GM12878 (cell line): ENCODE measurements around the gene BEST3. TPM values are rescaled to one million over a fixed set of nuclear protein-coding genes. Genes with fewer than 3 reads are reported as not detected.

Source experiments
- ATAC-seq: fragments of 200-7000 bp; cut with Tn5 transposase; 3 replicates; pipeline ENCODE4 v1.9.1; 2020; ENCODE audit warnings: mild to moderate bottlenecking, moderate library complexity
- BruUV-seq: library from RNA; stranded (reverse); fragments of 400-500 nt; replicated peaks from 2 replicates; lab custom pipeline; 2021; lab: Mats Ljungman, UMichigan
- CTCF ChIA-PET: fragments of 300-600 bp; sonication (Branson Sonifier 250); formaldehyde crosslinking; extraction: SDS; loops from one replicate; lab custom pipeline; 2021; ENCODE audit warnings: inconsistent platforms; lab: Yijun Ruan, JAX
- POLR2A ChIA-PET: fragments of 350-600 bp; formaldehyde crosslinking; extraction: SDS; loops from one replicate; lab custom pipeline; 2021; ENCODE audit warnings: inconsistent platforms; lab: Charles Lee
- RAD21 ChIA-PET: fragments of 300-600 bp; sonication (Branson Sonifier 250); formaldehyde crosslinking; loops from one replicate; lab custom pipeline; 2023; ENCODE audit warnings: antibody characterized with exemption; ENCODE audit not compliant: unreplicated experiment; lab: Charles Lee
- SMC1A ChIA-PET: fragments of 300-600 bp; sonication (Branson Sonifier 250); formaldehyde crosslinking; loops from one replicate; lab custom pipeline; 2023; ENCODE audit not compliant: unreplicated experiment, uncharacterized antibody; lab: Charles Lee
- DNase-seq: peaks from one replicate; pipeline ENCODE4 v3.0.0-alpha.2; 2011; ENCODE audit warnings: low read depth, low spot score
- FAIRE-seq: peaks from 3 replicates; lab custom pipeline; 2011; peaks lifted over from hg19 to GRCh38; lab: Jason Lieb, UNC
- H2AFZ ChIP-seq: 2 replicates; pipeline ENCODE4 v1.6.0; 2011; ENCODE audit warnings: low read depth, low read length, control low read depth; ENCODE audit not compliant: control insufficient read depth
- H3K27ac ChIP-seq: 2 replicates; pipeline ENCODE4 v1.5.1; 2011; ENCODE audit warnings: control low read depth; ENCODE audit not compliant: control insufficient read depth, insufficient read depth
- H3K27me3 ChIP-seq, 2 experiments: replicated peaks in 1 of 2; 2 replicates each; pipeline versions ENCODE4 v1.6.0 to v1.6.1; 2011; ENCODE audit warnings: low read length in 1 of 2; ENCODE audit not compliant: control insufficient read depth in 2 of 2, insufficient read depth in 2 of 2
- H3K36me3 ChIP-seq, 2 experiments: 2 replicates each; pipeline ENCODE4 v1.5.1; 2011; ENCODE audit warnings: low read length in 1 of 2; ENCODE audit not compliant: control insufficient read depth in 2 of 2, insufficient read depth in 2 of 2
- H3K4me1 ChIP-seq: 2 replicates; pipeline ENCODE4 v1.6.1; 2011; ENCODE audit warnings: mild to moderate bottlenecking, low read length, moderate library complexity, mixed read lengths; ENCODE audit not compliant: control insufficient read depth, insufficient read depth
- H3K4me2 ChIP-seq: 2 replicates; pipeline ENCODE4 v1.6.0; 2011; ENCODE audit warnings: control low read depth; ENCODE audit not compliant: control insufficient read depth, insufficient read depth
- H3K4me3 ChIP-seq: fragments of 200-600 bp; sonication (generic); 2 replicates; pipeline ENCODE4 v1.5.1; 2016
- H3K79me2 ChIP-seq: 2 replicates; pipeline ENCODE4 v1.6.0; 2011; ENCODE audit warnings: low read length; ENCODE audit not compliant: control insufficient read depth, insufficient read depth
- H3K9ac ChIP-seq: 2 replicates; pipeline ENCODE4 v1.8.0; 2011; ENCODE audit warnings: low read length, control low read depth, mixed read lengths; ENCODE audit not compliant: control insufficient read depth, insufficient read depth
- H3K9me3 ChIP-seq: replicated peaks from 3 replicates; pipeline ENCODE4 v1.5.1; 2011; ENCODE audit warnings: mild to moderate bottlenecking, low read length; ENCODE audit not compliant: control insufficient read depth, insufficient read depth
- H4K20me1 ChIP-seq: 2 replicates; pipeline ENCODE4 v1.6.0; 2011; ENCODE audit not compliant: control insufficient read depth, insufficient read depth
- CTCF ChIP-seq, 3 experiments: IDR thresholded peaks in 2 of 3; conservative IDR thresholded peaks in 1 of 3; 2 replicates each; pipeline ENCODE4 v1.5.1; 2011; ENCODE audit warnings: low read depth in 3 of 3, low read length in 3 of 3, mild to moderate bottlenecking in 3 of 3, control low read depth in 2 of 3, moderate library complexity in 2 of 3, inconsistent platforms in 1 of 3, mixed read lengths in 1 of 3; ENCODE audit not compliant: control insufficient read depth in 2 of 3, insufficient read depth in 1 of 3; ENCODE audit errors: extremely low read depth in 1 of 3
- PBX3 ChIP-seq: IDR thresholded peaks from 2 replicates; pipeline ENCODE4 v1.6.1; 2011; ENCODE audit warnings: mild to moderate bottlenecking, low read depth, low read length, moderate library complexity; ENCODE audit not compliant: insufficient replicate concordance
- WGBS: methylation state at CpG from one replicate; pipeline ENCODE4 v1.1.6; 2016; ENCODE audit warnings: low lambda C conversion rate; ENCODE audit not compliant: insufficient replicate concordance, insufficient coverage; ENCODE audit errors: missing lambda C conversion rate; 5-methylcytosine and 5-hydroxymethylcytosine counted together
- in situ Hi-C: fragments of 300-500 bp; cut with MboI; formaldehyde crosslinking; loops from 9 replicates; pipeline ENCODE4 v1.14.3; 2018; ENCODE audit warnings: mixed read lengths
- intact Hi-C: fragments of 100-400 bp; cut with micrococcal nuclease; formaldehyde crosslinking; loops from one replicate; pipeline ENCODE4 v1.14.2; 2022; ENCODE audit not compliant: unreplicated experiment
- polyA plus RNA-seq, 11 experiments: library from polyadenylated mRNA; depleted of rRNA in 4 of 11; unstranded in 6 of 11; stranded (reverse) in 5 of 11; fragments of >200 nt; fragmentation: Nextera tagmentation in 4 of 11; fragmentation: Illumina TruSeq in 1 of 11; extraction: Ambion mirVana in 4 of 11; extraction: Trizol in 1 of 11; gene quantifications; 1 replicate in 1 of 11; 2 replicates in 10 of 11; pipeline versions ENCODE4 v1.2.1 to v1.2.3, GENCODE V29; 2011 to 2016; ENCODE audit warnings: inconsistent platforms in 2 of 11, missing spikeins in 2 of 11, low read depth in 1 of 11
- total RNA-seq, 4 experiments: library from RNA; depleted of rRNA in 3 of 4; stranded (reverse); fragments of >200 nt in 3 of 4; fragmentation: Illumina TruSeq in 1 of 4; extraction: Trizol in 1 of 4; gene quantifications; 2 replicates each; pipeline versions ENCODE4 v1.2.1 to v1.2.3, GENCODE V29; 2013 to 2021

BEST3 gene
- total and polyA plus RNA-seq, 10 of the 15 experiments (the other 5 are each of a cell fraction or from before 2014, with no cell fraction given), result not detected

- no peaks in the 10 kb centered on the region for H3K27me3 ChIP-seq
- RAD21 ChIA-PET, result no interaction called here
- intact Hi-C loops, result no loop called here
- H3K79me2 ChIP-seq, result no peaks in the 10 kb centered on the region
- CTCF ChIA-PET, result no interaction called here
- no peaks in the 10 kb centered on the region for H3K4me1 ChIP-seq
- DNase-seq, result no peak
- POLR2A ChIA-PET, result no interaction called here
- no peaks in the 10 kb centered on the region for H3K9me3 ChIP-seq
- H3K4me2 ChIP-seq, result no peak overlapping the region
- in situ Hi-C loops, result no loop called here
- WGBS, result 68% methylated on average over 7 of the region's 8 CpGs
- SMC1A ChIA-PET, result no interaction called here
- H3K4me3 ChIP-seq, result no peak overlapping the region
- no peak for FAIRE-seq
- H2AFZ ChIP-seq, result no peak overlapping the region
- BruUV-seq, result no TSS peak
- peak; percentile 29; the same call in 1 of the 3 replicates for ATAC-seq
- no peak overlapping the region for H3K9ac ChIP-seq
- 0 out of 6 replicates have a peak, but pooled peaks of 1 of the 3 experiments have one; percentile 16 for TF ChIP-seq CTCF (IDR thresholded peaks at IDR 0.05 in 2 of 3, conservative IDR thresholded peaks at IDR 0.05 in 1 of 3; ENCODE audit: control insufficient read depth in 2 of 3, extremely low read depth in 1 of 3, insufficient read depth in 1 of 3, low read depth in 3 of 3, low read length in 3 of 3)
- no peak for TF ChIP-seq PBX3
- no peaks in the 10 kb centered on the region for H4K20me1 ChIP-seq
- no peak overlapping the region for H3K27ac ChIP-seq
- no peaks in the 10 kb centered on the region for H3K36me3 ChIP-seq
Observed at GRCh38 chr12:69676257-69677012, 22.7 kb downstream of the BEST3 start.
